SK-N-MC (cell line): ENCODE data around the gene ZNF783.
"Not testable (repeated sequence)": the region's sequence is repeated elsewhere in the genome, so short reads cannot be mapped to it uniquely, and the experiment has no call there.

Experiments used
- EZH2 ChIP-seq: fragments of 200-600 bp; sonication (generic); IDR thresholded peaks from one replicate; pipeline ENCODE4 v1.6.1; 2017; ENCODE audit warnings: antibody characterized with exemption
- FOXP2 ChIP-seq: optimal IDR thresholded peaks from 2 replicates; pipeline ENCODE3; 2011; ENCODE audit warnings: mild to moderate bottlenecking, moderate library complexity; ENCODE audit not compliant: insufficient read depth; ENCODE audit errors: extremely low read length, control extremely low read depth
- POLR2AphosphoS5 ChIP-seq: IDR thresholded peaks from 2 replicates; pipeline ENCODE4 v1.6.1; 2012; ENCODE audit warnings: mild to moderate bottlenecking, low read depth, low read length, borderline replicate concordance

DNA sequence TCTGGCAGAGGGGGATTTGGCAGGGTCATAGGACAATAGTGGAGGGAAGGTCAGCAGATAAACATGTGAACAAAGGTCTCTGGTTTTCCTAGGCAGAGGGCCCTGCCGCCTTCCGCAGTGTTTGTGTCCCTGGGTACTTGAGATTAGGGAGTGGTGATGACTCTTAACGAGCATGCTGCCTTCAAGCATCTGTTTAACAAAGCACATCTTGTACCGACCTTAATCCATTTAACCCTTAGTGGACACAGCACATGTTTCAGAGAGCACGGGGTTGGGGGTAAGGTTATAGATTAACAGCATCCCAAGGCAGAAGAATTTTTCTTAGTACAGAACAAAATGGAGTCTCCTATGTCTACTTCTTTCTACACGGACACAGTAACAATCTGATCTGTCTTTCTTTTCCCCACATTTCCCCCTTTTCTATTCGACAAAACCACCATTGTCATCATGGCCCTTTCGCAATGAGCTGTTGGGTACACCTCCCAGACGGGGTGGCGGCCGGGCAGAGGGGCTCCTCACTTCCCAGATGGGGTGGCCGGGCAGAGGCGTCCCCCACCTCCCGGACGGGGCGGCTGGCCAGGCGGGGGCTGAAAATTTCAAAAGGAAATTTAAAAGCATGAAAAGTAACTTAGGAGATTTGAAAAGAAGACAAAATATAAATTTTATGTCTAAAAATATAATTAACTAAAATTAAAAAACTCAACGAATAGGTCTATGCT lies 70.8 kb downstream of the ZNF783 start:
- not testable (repeated sequence) for TF ChIP-seq POLR2AphosphoS5, EZH2, FOXP2
